H1 (cell line): ENCODE measurements around the gene COMT. TPM values are rescaled to one million over a fixed set of nuclear protein-coding genes. Genes with fewer than 3 reads are reported as not detected.

Experiments used
- CHD1 ChIP-seq: IDR thresholded peaks from 2 replicates; pipeline ENCODE4 v1.6.1; 2012; ENCODE audit warnings: low read depth, low read length, improper control_type of control experiment
- GABPA ChIP-seq: IDR thresholded peaks from 2 replicates; pipeline ENCODE4 v1.6.1; 2011; ENCODE audit warnings: mild to moderate bottlenecking, low read length, moderate library complexity, borderline replicate concordance; ENCODE audit not compliant: insufficient read depth
- MAX ChIP-seq: IDR thresholded peaks from 2 replicates; pipeline ENCODE4 v1.6.1; 2012; ENCODE audit warnings: inconsistent platforms
- PHF8 ChIP-seq: fragments of 200-600 bp; sonication (generic); conservative IDR thresholded peaks from 2 replicates; pipeline ENCODE4 v1.7.1; 2012; ENCODE audit warnings: low read depth, mild to moderate bottlenecking, inconsistent platforms, low read length, moderate library complexity
- POLR2A ChIP-seq, 2 experiments: IDR thresholded peaks; 1 replicate in 1 of 2; 2 replicates in 1 of 2; pipeline ENCODE4 v1.6.1; 2011; ENCODE audit warnings: low read depth in 2 of 2, low read length in 2 of 2, mild to moderate bottlenecking in 2 of 2; ENCODE audit errors: control extremely low read depth in 1 of 2
- SIN3A ChIP-seq, 2 experiments: IDR thresholded peaks in 1 of 2; conservative IDR thresholded peaks in 1 of 2; 2 replicates each; pipeline ENCODE4 v1.6.1; 2011 to 2012; ENCODE audit warnings: low read length in 2 of 2, improper control_type of control experiment in 1 of 2, low read depth in 1 of 2, mild to moderate bottlenecking in 1 of 2
- SP4 ChIP-seq: IDR thresholded peaks from 2 replicates; pipeline ENCODE4 v1.6.1; 2012; ENCODE audit warnings: low read length, inconsistent platforms
- YY1 ChIP-seq: IDR thresholded peaks from 2 replicates; pipeline ENCODE4 v1.6.1; 2011; ENCODE audit warnings: low read depth, mild to moderate bottlenecking, low read length
- polyA plus RNA-seq, 7 experiments: library from polyadenylated mRNA; depleted of rRNA in 3 of 7; stranded (reverse) in 5 of 7; unstranded in 2 of 7; fragments of >200 nt in 5 of 7; fragments of 200-250 nt in 2 of 7; gene quantifications; 1 replicate in 5 of 7; 2 replicates in 1 of 7; 4 replicates in 1 of 7; pipeline versions ENCODE4 v1.2.1 to v1.2.3, GENCODE V29; 2011 to 2013; ENCODE audit warnings: missing spikeins in 2 of 7, mixed read lengths in 2 of 7
- total RNA-seq: library from RNA; stranded (reverse); fragmentation: NEBNext Ultra II Directional; extraction: Animal tissue kit (Norgen Biotek cat#: 25700); gene quantifications from 2 replicates; pipeline ENCODE4 v1.2.1, GENCODE V29; 2021

COMT gene
- total and polyA plus RNA-seq, 2 of the 8 experiments (the other 6 are each of a cell fraction or from before 2014, with no cell fraction given): 15.2 to 33.7 TPM

- TF ChIP-seq SP4: no peak
- TF ChIP-seq POLR2A (IDR thresholded peaks at IDR 0.05; ENCODE audit: control extremely low read depth in 1 of 2, low read depth in 2 of 2, low read length in 2 of 2): peak in 1 of 2 experiments; percentile 80; a peak in 2 of 3 replicates
- peak; percentile 76 for TF ChIP-seq PHF8
- peak; percentile 50 for TF ChIP-seq MAX
- TF ChIP-seq SIN3A (conservative IDR thresholded peaks at IDR 0.05 in 1 of 2, IDR thresholded peaks at IDR 0.05 in 1 of 2; ENCODE audit: low read depth in 1 of 2, low read length in 2 of 2): peak in 1 of 2 experiments; percentile 72; a peak in 1 of 4 replicates
- TF ChIP-seq CHD1: no peak
- TF ChIP-seq YY1: peak; percentile 80
- peak; percentile 27; the same call in 1 of the 2 replicates for TF ChIP-seq GABPA
Observed at GRCh38 chr22:19986410-19987341, 45.1 kb downstream of the COMT start (continued).
